ENCODE measurements around the gene THRA.
A peak's percentile ranks its signal among the peaks of the same experiment; 100 is the strongest.

The THRA gene

GRCh38 chr17:40062329-40063186 is at the start of gene THRA:
Gene THRA (plus strand): TSS chr17:40062965. CDS start chr17:40074489, 11,524 bp downstream.
- DNase-seq (ENCODE audit: low read depth in 3 of 3), result peak; percentile 47 to 55 (median 51)

- DNase-seq (ENCODE audit: low read depth in 3 of 3), result no peak
Observed at GRCh38 chr17:40014375-40014980, 48.3 kb upstream of the THRA start.

GRCh38 chr17:40015005-40015997 is 47.5 kb upstream of the THRA start, which contains the start of gene CSF3:
Gene CSF3 (plus strand): TSS chr17:40015440. CDS start chr17:40015475, 35 bp downstream.
- no peak for DNase-seq (ENCODE audit: low read depth in 3 of 3)

GRCh38 chr17:40015998-40016985 is 46.5 kb upstream of the THRA start:
- no peak for DNase-seq (ENCODE audit: low read depth in 3 of 3)

GRCh38 chr17:40017422-40018080 is 45.2 kb upstream of the THRA start:
- no peak for DNase-seq (ENCODE audit: low read depth in 3 of 3)

- no peak for DNase-seq (ENCODE audit: low read depth in 3 of 3)
Observed at GRCh38 chr17:40018211-40019121, 44.3 kb upstream of the THRA start.

GRCh38 chr17:40019140-40019991 is 43.4 kb upstream of the THRA start:
- DNase-seq (ENCODE audit: low read depth in 3 of 3), result no peak

GRCh38 chr17:40020146-40020545 is 42.6 kb upstream of the THRA start:
- DNase-seq (ENCODE audit: low read depth in 3 of 3), result no peak

GRCh38 chr17:40021451-40021971 is 41.3 kb upstream of the THRA start:
- no peak for DNase-seq (ENCODE audit: low read depth in 3 of 3)

GRCh38 chr17:40022497-40022896 is 40.3 kb upstream of the THRA start:
- DNase-seq (ENCODE audit: low read depth in 3 of 3), result no peak

GRCh38 chr17:40022961-40023541 is 39.7 kb upstream of the THRA start:
- DNase-seq (ENCODE audit: low read depth in 3 of 3), result no peak

- no peak for DNase-seq (ENCODE audit: low read depth in 3 of 3)
Observed at GRCh38 chr17:40023590-40024292, 39.0 kb upstream of the THRA start.

- no peak for DNase-seq (ENCODE audit: low read depth in 3 of 3)
Observed at GRCh38 chr17:40024901-40025300, 37.9 kb upstream of the THRA start.

GRCh38 chr17:40025559-40025958 is 37.2 kb upstream of the THRA start:
- DNase-seq (ENCODE audit: low read depth in 3 of 3), result no peak

GRCh38 chr17:40025991-40026815 is 36.6 kb upstream of the THRA start:
- no peak for DNase-seq (ENCODE audit: low read depth in 3 of 3)

Measured in stimulated activated CD4-positive, alpha-beta T cell treated with anti-CD3 and anti-CD28 coated beads, TNF-alpha, amount 100 ng/mL, for 4 hours (primary cell).